Astrocyte (in vitro differentiated cells and primary cell): ENCODE results near the gene ZNF835. TPM values are rescaled to one million over a fixed set of nuclear protein-coding genes. Genes with fewer than 3 reads are reported as not detected.

Source experiments
- DNase-seq: peaks from one replicate; pipeline ENCODE4 v3.0.0-alpha.2; 2010; ENCODE audit warnings: low read depth
- FAIRE-seq: peaks from 2 replicates; lab custom pipeline; 2011; peaks lifted over from hg19 to GRCh38; lab: Jason Lieb, UNC
- H2AFZ ChIP-seq: 2 replicates; pipeline ENCODE4 v1.6.0; 2012; ENCODE audit warnings: low read depth, low read length, inconsistent platforms
- H3K27ac ChIP-seq: 2 replicates; pipeline ENCODE4 v1.5.1; 2011; ENCODE audit warnings: low read depth, low read length, inconsistent platforms
- H3K27me3 ChIP-seq: 2 replicates; pipeline ENCODE4 v1.6.0; 2011; ENCODE audit warnings: low read length, inconsistent platforms; ENCODE audit not compliant: insufficient read depth
- H3K36me3 ChIP-seq: 2 replicates; pipeline ENCODE4 v1.5.1; 2011; ENCODE audit warnings: low read length, inconsistent platforms; ENCODE audit not compliant: insufficient read depth
- H3K4me1 ChIP-seq: 2 replicates; pipeline ENCODE4 v1.5.1; 2011; ENCODE audit warnings: low read length, inconsistent platforms; ENCODE audit not compliant: insufficient read depth
- H3K4me2 ChIP-seq: 2 replicates; pipeline ENCODE4 v1.6.0; 2012; ENCODE audit warnings: low read length, inconsistent platforms
- H3K4me3 ChIP-seq: 2 replicates; pipeline ENCODE4 v1.5.1; 2011; ENCODE audit warnings: low read depth, mild to moderate bottlenecking, low read length, inconsistent platforms; ENCODE audit not compliant: insufficient read depth
- H3K79me2 ChIP-seq: 2 replicates; pipeline ENCODE4 v1.6.0; 2012; ENCODE audit warnings: mild to moderate bottlenecking, low read length, inconsistent platforms; ENCODE audit not compliant: insufficient read depth
- H3K9ac ChIP-seq: 2 replicates; pipeline ENCODE4 v1.6.0; 2012; ENCODE audit warnings: mild to moderate bottlenecking, low read length, inconsistent platforms
- H3K9me3 ChIP-seq: 2 replicates; pipeline ENCODE4 v1.5.1; 2012; ENCODE audit warnings: low read depth, mild to moderate bottlenecking, low read length, inconsistent platforms; ENCODE audit not compliant: insufficient read depth
- H4K20me1 ChIP-seq: 2 replicates; pipeline ENCODE4 v1.6.0; 2012; ENCODE audit warnings: low read length, inconsistent platforms; ENCODE audit not compliant: insufficient read depth
- H3K27ac Mint-ChIP-seq: one replicate; pipeline ENCODE4 v1.8.0; 2021; ENCODE audit warnings: mild to moderate bottlenecking, mixed read lengths; ENCODE audit not compliant: unreplicated experiment
- H3K27me3 Mint-ChIP-seq: one replicate; pipeline ENCODE4 v1.8.0; 2021; ENCODE audit warnings: low read depth, mixed read lengths; ENCODE audit not compliant: unreplicated experiment
- H3K36me3 Mint-ChIP-seq: one replicate; pipeline ENCODE4 v1.8.0; 2021; ENCODE audit warnings: low read depth, mixed read lengths; ENCODE audit not compliant: unreplicated experiment
- H3K4me1 Mint-ChIP-seq: one replicate; pipeline ENCODE4 v1.8.0; 2021; ENCODE audit warnings: low read depth, mixed read lengths; ENCODE audit not compliant: unreplicated experiment
- H3K4me3 Mint-ChIP-seq: one replicate; pipeline ENCODE4 v1.8.0; 2021; ENCODE audit warnings: mild to moderate bottlenecking, moderate library complexity, mixed read lengths; ENCODE audit not compliant: unreplicated experiment
- H3K9me3 Mint-ChIP-seq: one replicate; pipeline ENCODE4 v1.8.0; 2021; ENCODE audit warnings: mild to moderate bottlenecking, mixed read lengths; ENCODE audit not compliant: unreplicated experiment
- EZH2 ChIP-seq: IDR thresholded peaks from 2 replicates; pipeline ENCODE4 v1.6.1; 2012; ENCODE audit warnings: mild to moderate bottlenecking, low read length, inconsistent platforms; ENCODE audit not compliant: insufficient read depth
- total RNA-seq: library from RNA; stranded (reverse); gene quantifications from 2 replicates; pipeline ENCODE4 v1.2.1, GENCODE V29; 2021
- TF ChIP-seq, protein P1 (sequence below): IDR thresholded peaks from 2 replicates; pipeline ENCODE4 v1.5.1; 2011; ENCODE audit warnings: low read depth, mild to moderate bottlenecking, inconsistent platforms, low read length, moderate library complexity; ENCODE audit not compliant: insufficient read depth

ZNF835 gene
- total RNA-seq, 1 donor from 2014 or later, result not detected

DNA sequence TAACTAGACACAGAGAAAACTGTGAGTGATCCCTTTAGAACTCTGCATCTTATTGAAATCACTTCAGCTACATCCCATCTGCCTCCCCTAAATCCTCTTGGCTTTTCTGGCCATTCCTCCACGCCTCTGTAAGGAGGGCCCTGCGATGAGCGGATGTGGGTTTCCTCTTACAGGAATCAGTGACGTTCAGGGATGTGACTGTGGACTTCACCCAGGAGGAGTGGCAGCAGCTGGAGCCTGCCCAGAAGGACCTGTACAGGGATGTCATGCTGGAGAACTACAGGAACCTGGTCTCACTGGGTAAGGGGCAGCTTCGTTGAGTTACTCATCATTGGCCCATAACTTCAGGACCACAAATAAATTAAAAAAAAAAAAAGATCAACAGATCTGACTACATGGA is 57.9 kb downstream of the ZNF835 start:
- DNase-seq, result no peak
- no peak overlapping the region for H3K27ac ChIP-seq
- no peak overlapping the region for H3K4me3 ChIP-seq
- peaks cover 3% of the 10 kb centered on the region for H3K36me3 ChIP-seq
- H3K4me2 ChIP-seq, result no peak overlapping the region
- no peak overlapping the region for H2AFZ ChIP-seq
- peaks cover 2% of the 10 kb centered on the region for H3K4me1 Mint-ChIP-seq
- H3K9ac ChIP-seq, result no peak overlapping the region
- H4K20me1 ChIP-seq, result peaks cover 24% of the 10 kb centered on the region
- no peaks in the 10 kb centered on the region for H3K27me3 ChIP-seq
- peaks cover 39% of the 10 kb centered on the region for H3K9me3 Mint-ChIP-seq
- H3K27ac Mint-ChIP-seq, result no peak overlapping the region
- peaks cover 49% of the 10 kb centered on the region for H3K36me3 Mint-ChIP-seq
- H3K9me3 ChIP-seq, result peaks cover 6% of the 10 kb centered on the region
- no peak for FAIRE-seq
- no peaks in the 10 kb centered on the region for H3K4me1 ChIP-seq
- peaks cover 63% of the 10 kb centered on the region for H3K79me2 ChIP-seq
- no peak for TF ChIP-seq EZH2
- TF ChIP-seq, protein P1, sequence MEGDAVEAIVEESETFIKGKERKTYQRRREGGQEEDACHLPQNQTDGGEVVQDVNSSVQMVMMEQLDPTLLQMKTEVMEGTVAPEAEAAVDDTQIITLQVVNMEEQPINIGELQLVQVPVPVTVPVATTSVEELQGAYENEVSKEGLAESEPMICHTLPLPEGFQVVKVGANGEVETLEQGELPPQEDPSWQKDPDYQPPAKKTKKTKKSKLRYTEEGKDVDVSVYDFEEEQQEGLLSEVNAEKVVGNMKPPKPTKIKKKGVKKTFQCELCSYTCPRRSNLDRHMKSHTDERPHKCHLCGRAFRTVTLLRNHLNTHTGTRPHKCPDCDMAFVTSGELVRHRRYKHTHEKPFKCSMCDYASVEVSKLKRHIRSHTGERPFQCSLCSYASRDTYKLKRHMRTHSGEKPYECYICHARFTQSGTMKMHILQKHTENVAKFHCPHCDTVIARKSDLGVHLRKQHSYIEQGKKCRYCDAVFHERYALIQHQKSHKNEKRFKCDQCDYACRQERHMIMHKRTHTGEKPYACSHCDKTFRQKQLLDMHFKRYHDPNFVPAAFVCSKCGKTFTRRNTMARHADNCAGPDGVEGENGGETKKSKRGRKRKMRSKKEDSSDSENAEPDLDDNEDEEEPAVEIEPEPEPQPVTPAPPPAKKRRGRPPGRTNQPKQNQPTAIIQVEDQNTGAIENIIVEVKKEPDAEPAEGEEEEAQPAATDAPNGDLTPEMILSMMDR, result no peak
- no peaks in the 10 kb centered on the region for H3K27me3 Mint-ChIP-seq
- H3K4me3 Mint-ChIP-seq, result no peak overlapping the region

DNA sequence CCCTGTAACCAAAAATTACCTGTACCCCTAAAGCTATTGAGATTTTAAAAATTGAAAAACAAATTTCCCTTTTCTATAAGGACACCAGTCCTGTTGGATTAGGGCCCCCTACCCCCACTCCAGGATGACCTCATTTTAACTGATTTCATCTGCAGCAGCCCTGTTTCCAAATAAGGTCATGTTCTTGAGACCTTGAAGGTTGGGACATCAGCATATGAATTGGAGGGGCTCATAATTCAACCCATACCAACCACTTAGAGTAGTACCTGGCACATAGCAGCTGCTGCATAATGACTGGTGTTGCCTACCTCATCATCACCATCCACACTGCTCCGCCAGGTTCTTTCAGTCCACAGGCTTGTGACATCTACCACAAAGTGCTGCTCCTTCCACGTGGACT is 58.8 kb downstream of the ZNF835 start:
- H3K4me1 ChIP-seq, result no peaks in the 10 kb centered on the region
- peaks cover 3% of the 10 kb centered on the region for H3K36me3 ChIP-seq
- no peak overlapping the region for H3K4me3 ChIP-seq
- H4K20me1 ChIP-seq, result peaks cover 24% of the 10 kb centered on the region
- peaks cover 47% of the 10 kb centered on the region for H3K36me3 Mint-ChIP-seq
- no peak overlapping the region for H3K27ac Mint-ChIP-seq
- peaks cover 2% of the 10 kb centered on the region for H3K4me1 Mint-ChIP-seq
- peaks cover 72% of the 10 kb centered on the region for H3K79me2 ChIP-seq
- no peak for TF ChIP-seq EZH2
- TF ChIP-seq, protein P1, result no peak
- no peak overlapping the region for H3K4me2 ChIP-seq
- H2AFZ ChIP-seq, result no peak overlapping the region
- no peaks in the 10 kb centered on the region for H3K27me3 Mint-ChIP-seq
- no peak for DNase-seq
- H3K9ac ChIP-seq, result no peak overlapping the region
- no peaks in the 10 kb centered on the region for H3K27me3 ChIP-seq
- H3K4me3 Mint-ChIP-seq, result no peak overlapping the region
- no peak overlapping the region for H3K27ac ChIP-seq
- FAIRE-seq, result no peak
- peaks cover 6% of the 10 kb centered on the region for H3K9me3 ChIP-seq
- H3K9me3 Mint-ChIP-seq, result peaks cover 38% of the 10 kb centered on the region

Other genes starting within 250 kb of the ZNF835 start
- gene ZNF667, start 194.4 kb downstream of the ZNF835 start, total RNA-seq, result 0.50 and 0.64 TPM in 2 replicates
- 0.26 and 0.77 TPM in 2 replicates for gene ZNF471, start 163.9 kb downstream of the ZNF835 start, total RNA-seq
- gene ZFP28, start 132.8 kb downstream of the ZNF835 start, total RNA-seq, result 2.3 and 3.2 TPM in 2 replicates
- 4.9 and 6.8 TPM in 2 replicates for gene ZNF470, start 104.3 kb downstream of the ZNF835 start, total RNA-seq
- 10.9 and 12.2 TPM in 2 replicates for gene ZNF71, start 76.5 kb downstream of the ZNF835 start, total RNA-seq
- gene SMIM17, start 28.6 kb downstream of the ZNF835 start, total RNA-seq, result 0.27 TPM in 1 of 2 replicates, not detected in the other
- gene PEG3, start 169.0 kb upstream of the ZNF835 start, total RNA-seq, result not detected in 2 replicates
- gene ZIM2, start 169.0 kb upstream of the ZNF835 start, total RNA-seq, result not detected in 2 replicates